Jurkat, Clone E6-1 (cell line): Measurements from ENCODE around the gene ESPNL.
"Not testable (repeated sequence)": the region's sequence is repeated elsewhere in the genome, so short reads cannot be mapped to it uniquely, and the experiment has no call there.

Source experiments
- DNase-seq: peaks from one replicate; pipeline ENCODE4 v3.0.0-alpha.2; 2011; ENCODE audit warnings: low read depth, low spot score
- H3K4me3 ChIP-seq: 2 replicates; pipeline ENCODE4 v1.5.1; 2011; ENCODE audit warnings: mild to moderate bottlenecking, low read length, control low read depth, moderate library complexity

The ESPNL gene

DNA sequence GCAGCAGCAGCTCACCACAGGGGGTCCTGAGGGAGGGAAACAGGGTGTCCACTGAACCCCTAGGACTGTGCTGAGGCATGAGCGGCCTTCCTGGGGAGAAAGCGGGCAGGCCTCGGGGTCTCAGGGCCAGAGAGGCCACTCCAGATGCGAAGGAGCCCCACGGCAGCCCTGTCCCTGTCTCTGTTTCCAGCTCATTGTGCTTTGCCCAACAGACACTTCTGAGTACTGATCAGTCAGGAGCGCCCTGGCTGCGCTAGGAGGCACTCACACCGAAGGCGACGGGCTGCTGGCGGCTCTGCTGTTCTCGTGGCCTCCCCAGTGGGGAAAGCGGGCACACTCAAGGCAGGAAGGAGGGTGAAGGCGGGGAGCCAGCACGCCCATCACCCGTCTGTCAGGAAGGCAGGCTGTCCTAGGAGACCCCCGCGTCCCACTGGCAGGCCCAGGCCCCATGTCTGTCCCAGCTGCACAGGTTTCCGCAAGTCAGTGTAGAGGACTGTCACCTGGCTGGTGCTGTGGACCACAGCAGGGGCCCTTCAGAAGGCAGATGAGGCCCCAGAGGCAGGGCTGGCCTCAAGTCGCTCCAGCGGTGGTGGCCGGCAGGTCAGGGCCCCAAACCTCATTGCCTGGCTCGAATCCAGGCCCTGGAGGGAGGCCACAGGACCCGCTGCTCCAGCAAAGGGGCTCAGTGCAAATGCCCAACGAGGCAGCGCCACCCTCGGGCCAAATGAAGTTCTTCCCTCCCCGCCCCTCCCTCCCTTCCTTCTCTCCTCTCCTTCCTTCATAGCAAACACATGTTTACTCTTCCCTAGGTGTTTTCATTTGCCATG lies 6.8 kb downstream of the ESPNL start:
- no peak overlapping the region for H3K4me3 ChIP-seq
- no peak for DNase-seq

DNA sequence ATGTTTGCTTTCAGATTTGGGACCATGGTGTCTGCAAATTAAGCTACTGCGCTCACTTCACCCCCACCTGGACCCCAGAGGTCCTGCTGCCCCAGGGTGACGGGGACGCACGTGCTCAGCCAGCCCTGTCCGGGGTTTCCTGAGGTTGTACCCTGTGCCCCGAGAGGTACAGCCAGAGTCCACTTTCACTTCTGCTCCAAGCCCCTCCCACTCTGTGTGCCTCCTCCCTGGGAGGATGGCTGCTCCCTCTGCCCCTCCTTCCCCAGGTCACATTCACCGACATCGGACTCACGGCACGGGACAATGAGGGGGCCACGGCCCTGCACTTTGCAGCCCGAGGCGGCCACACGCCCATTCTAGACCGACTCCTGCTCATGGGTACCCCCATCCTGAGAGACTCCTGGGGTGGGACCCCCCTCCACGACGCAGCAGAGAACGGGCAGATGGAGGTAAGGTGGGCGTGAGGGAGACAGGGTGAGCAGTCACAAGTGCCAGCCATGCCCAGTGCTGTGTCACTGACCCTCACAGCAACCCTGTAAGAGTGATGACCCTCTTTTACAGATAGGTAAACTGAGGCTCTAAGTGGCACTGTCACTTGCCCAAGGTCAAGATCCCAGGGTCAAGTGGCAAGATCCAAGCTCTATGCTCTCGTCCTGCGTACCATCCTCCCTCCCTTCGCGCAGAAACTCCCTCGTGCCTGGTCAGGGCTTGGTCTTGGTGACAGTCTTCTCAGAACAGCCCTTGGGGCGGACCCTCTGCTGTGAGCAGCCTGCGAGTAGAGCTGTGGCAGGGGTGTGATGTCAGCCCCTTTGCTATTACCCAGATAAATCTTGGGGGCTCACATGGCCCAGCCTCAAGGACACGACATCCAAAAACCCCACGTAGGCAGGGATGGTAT lies 7.6 kb downstream of the ESPNL start:
- no peak overlapping the region for H3K4me3 ChIP-seq
- DNase-seq: no peak

DNA sequence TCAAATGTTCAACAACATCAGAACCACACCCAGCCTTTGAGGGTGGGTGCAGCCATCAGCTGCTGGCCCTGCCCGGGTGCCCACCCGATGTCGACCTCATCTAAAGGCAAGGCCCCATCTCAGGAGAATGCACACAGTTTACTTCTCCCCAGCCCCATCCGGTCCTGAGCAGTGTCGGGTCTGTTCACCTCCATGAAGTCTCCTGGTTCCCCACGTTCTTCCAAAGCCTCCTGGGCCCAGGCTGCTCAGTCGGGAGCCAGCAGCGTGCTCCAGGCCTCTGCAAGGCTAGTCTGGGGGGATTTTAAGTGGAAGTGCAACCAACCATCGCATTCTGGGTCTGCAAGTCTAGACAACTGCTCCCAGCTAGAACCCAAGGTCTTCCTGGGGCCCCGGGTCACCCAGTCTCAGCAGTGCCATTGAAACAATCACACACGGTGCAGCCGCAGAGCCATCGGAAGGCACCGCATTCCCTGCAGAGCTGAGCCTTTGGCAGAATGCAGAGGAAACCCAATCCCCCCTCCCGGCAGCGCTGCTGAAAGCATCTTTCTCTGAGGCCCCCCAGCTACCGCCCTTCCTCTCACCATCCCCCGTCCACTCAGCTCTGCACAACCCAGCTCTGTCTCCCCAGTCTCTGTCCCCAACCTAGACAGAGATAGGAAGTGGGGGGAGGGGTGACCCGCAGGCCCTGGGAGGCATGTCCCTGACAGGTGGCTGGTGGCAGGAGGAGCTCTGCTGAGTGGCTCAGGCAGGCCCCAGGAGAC lies 8.5 kb downstream of the ESPNL start:
- no peak overlapping the region; the same call in 1 of the 2 replicates for H3K4me3 ChIP-seq
- peak; percentile 77 for DNase-seq

DNA sequence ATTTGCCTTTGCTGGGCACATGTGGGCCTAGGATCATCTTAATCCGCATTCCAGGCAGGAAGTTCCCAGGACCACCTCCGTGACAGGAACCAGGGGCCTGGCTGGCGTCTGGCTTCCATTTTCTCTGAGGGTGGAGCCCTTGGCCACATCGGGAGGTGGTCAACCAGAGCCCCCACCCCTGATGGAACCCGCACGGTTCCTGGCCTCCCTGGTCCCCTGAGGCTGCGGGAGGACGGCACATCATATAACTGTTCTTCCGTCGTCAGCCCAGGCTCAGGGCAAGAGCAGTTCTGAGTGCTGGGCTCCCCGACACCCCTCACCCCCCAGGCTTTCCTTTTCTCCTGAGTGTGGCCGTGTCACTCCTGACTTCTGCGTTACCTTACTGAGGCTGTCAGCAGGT lies 13.5 kb downstream of the ESPNL start:
- no peak overlapping the region for H3K4me3 ChIP-seq
- DNase-seq: no peak

DNA sequence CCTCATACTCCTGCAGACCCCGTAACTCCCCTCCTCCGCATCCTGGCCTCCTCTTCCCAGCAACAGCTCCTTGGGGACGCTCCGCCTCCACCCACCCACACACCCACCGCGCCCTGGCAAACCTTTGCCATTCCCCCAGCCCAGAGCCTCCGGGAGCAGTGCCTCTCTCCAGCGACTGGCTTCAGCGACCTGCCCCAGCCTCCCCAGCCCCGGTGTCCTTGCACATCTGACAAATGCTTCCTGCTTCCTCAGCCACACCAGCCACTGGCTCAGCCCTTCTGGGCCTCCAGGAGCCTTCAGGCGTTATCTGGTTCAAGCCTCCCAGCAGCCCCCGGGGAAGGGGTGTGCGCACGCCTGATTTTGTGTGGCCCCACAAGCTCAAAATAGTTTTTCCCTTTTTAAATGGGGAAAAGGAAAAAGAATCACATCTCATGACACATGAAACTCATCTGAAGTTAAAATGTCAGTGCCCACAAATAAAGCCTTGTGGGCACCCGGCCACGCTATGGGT lies 14.2 kb downstream of the ESPNL start:
- no peak overlapping the region for H3K4me3 ChIP-seq
- DNase-seq: no peak

DNA sequence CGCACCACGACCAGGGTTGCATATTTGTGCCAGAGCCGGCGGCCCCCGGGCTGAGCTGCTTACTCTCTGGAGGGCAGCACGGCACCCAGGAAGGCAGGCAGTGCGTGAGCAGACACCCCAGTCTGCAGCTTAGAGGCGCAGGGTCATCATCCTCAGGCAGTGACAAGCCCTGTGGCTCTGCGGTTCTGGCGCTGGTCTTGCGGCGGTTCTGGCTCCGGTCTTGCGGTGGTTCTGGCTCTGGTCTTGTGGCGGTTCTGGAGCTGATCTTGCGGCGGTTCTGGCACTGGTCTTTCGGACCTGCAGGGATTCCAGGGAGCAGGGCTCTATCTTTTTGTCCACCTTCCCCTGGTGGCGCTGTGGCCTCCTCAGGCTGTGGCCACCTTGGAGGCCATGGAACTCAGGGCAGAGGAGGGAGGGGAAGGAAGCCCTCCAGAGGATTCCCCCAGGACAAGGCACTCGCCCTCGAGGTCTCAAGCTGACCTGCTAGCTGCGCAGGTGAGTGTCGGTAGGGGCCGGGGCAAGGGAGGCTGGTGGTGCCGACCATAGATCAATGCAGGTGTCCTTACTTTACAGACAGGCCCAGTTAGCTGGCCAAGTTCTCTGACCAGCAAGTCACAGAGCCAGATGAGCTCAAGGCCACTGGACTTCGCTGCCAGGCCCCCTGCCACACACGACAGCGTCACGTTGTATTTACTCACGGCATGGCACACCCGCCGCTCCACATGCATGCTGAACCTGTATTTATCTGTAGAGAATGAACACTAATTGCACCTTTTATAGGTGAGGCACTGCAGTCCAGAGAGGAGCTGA lies 14.9 kb downstream of the ESPNL start:
- H3K4me3 ChIP-seq: no peak overlapping the region
- DNase-seq: no peak

DNA sequence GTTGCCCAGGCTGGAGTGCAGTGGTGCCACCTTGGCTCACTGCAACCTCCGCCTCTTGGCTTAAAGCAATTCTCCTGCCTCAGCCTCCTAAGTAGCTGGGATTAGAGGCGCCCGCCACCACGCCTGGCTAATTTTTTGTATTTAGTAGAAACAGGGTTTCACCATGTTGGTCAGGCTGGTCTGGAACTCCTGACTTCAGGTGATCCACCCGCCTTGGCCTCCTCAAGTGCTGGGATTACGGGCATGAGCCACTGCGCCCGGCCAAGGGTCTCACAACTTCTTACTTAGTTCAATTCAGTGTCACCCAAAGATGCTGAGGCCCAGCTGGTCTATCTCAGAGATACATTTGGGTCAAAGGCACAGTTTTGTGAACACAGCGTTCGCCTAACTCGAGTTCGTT lies 15.6 kb downstream of the ESPNL start:
- DNase-seq, H3K4me3 ChIP-seq: not testable (repeated sequence)

DNA sequence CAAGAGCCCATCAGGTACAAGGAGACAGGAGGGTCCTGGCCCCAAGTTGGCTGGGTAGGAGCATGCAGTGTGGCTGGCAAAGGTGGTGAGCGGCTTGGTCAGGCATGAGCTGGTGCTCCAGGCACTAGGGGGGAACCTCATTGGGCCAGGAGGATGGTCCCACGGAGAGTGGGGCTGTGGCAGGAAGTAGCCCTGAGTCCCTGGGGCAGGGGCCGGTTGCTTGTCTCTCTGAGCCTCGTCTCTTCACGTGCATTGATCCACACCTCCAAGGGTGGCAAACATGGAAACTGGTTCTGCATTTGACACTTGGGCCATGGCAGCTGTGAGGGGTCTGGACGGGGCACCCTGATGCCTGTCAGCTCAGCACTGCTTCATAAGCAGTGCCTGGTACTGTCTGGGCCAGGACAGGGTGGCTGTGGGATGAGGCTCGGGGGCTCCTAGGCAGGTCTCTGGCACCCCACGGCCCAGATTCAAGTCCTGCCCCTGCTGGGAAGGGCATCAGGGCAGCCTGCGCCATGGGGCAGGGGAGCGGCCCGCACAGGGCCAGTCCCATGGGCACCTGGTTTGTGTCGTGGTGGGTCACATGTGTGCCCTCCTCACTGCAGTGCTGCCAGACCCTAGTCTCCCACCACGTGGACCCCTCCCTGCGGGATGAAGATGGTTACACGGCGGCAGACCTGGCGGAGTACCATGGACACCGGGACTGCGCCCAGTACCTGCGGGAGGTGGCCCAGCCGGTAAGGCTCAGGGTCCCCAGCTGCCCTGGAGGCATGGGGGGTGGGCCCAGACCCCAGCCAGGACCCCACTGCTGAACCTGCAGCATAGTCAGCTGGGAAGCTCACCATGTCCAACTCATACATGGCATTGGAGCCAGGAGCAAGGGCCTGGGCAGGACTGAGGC lies 16.4 kb downstream of the ESPNL start:
- no peak overlapping the region for H3K4me3 ChIP-seq
- no peak for DNase-seq

DNA sequence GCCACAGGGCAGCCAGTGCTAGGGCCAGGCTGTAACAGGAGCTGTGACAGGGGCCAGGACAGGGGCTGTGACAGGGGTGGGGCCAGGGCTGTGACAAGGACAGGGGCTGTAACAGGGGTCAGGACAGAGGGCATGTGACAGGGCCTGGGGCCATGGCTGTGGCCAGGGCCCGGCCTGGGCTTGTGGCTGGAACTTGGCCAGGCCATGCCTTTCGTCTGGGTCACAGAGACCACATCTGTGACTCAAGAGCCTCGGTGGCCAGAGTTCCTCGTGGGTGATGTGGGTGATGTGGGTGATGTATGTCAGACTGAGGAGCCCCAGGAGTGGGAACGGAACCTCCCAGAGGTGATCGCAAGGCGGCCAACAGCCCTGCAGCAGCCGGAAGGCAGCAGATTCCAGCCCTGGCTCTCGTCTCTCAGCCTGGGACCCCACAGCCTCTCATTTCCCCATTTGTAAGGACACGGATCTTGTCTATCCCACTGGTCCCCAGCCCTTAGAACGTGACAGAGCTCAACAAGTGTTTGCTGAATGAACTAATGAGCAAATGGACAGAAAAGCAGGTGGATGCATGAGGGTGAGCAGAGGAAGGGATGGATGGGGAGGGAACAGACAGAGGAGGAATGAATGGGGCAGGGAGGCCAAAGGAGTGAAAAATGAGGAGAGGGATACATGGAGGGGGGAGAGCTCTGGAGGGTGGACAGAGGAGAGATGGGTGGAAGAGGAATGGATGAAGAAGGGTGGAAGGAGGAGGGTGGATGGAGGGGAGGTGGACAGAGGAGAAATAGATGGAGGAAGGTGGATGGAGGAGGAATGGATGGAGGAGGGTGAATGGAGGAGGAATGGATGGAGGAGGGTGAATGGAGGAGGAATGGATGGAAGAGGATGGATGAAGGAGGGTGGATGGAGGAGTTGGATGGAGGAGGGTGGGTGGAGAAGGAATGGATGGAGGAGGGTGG lies 17.3 kb downstream of the ESPNL start:
- no peak for DNase-seq
- H3K4me3 ChIP-seq: no peak overlapping the region

DNA sequence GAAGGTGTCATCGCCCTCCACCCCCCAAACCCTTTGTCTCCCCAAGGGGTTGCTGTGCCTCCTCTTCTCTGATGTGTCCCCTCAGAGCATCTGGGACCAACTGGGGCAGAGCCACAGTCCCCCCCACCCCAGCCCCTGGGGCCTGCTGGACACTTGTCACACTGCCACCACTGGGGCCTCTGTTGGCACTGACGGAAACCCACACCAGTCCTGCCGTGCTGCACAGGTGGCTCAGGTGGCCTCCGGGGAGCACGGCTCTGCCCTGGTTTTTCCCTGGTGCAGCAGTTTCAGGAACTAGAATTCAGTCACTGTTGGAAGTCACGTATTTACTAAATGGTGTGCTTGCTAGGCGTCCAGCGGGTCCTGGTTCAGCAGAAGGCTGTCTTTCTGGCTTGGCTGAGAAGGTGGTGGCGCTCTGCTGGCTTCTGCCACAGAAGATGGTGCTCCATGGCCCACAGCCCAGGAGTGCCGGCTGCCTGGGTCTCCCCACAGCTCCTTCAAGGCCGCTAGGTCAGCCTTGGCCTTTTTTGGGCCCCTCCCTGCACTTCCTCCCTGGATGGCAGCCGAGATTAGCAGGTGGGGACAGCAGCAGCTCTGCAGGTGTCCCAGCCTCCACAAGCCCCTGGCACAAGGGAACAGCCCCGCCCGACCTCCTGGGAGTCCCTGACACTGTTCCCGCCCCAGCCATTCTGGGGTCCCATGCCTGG lies 19.8 kb downstream of the ESPNL start:
- no peak for DNase-seq
- H3K4me3 ChIP-seq: no peak overlapping the region

DNA sequence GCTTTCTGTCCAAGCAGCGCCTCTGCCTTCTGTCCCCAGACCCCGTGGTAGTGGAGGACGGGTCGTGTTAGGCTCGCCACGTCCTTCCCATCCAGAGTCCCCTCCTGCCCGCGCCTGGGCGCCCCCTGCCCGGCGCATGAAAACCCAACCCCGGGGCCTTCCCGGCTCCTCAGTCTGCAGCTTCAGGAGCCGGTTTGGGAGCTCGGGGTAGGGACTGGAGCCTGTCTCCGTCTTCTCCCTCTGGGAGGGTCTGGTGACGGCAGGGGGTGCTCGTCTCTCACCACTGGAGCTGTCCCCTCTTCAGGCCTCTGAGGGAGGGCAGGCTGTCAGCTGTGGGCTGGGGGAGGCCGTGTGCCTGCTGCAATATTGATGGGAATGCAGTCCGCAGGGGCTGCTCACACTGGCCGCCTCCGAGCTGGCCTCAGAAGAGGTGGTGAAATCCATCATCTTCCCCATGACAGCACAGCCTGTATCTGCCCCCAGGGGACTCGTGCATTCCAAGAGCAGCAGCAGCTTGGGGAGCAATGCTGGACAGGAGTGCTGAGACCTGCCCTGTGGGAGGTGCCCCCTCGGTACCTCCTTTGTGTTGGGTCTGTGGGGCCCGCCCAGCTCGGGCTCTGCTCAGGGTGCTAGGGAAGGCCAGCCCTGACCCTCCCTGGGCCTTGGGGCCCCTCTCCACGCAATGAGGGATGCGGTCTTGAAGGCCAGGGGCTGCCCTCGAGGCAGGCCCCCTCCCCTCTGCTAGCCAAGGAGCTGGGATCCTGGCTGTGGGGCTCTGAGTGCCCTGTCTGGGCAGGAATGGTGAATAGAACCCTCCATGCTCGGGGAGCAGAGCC lies 20.5 kb downstream of the ESPNL start:
- H3K4me3 ChIP-seq: no peak overlapping the region
- DNase-seq: no peak

DNA sequence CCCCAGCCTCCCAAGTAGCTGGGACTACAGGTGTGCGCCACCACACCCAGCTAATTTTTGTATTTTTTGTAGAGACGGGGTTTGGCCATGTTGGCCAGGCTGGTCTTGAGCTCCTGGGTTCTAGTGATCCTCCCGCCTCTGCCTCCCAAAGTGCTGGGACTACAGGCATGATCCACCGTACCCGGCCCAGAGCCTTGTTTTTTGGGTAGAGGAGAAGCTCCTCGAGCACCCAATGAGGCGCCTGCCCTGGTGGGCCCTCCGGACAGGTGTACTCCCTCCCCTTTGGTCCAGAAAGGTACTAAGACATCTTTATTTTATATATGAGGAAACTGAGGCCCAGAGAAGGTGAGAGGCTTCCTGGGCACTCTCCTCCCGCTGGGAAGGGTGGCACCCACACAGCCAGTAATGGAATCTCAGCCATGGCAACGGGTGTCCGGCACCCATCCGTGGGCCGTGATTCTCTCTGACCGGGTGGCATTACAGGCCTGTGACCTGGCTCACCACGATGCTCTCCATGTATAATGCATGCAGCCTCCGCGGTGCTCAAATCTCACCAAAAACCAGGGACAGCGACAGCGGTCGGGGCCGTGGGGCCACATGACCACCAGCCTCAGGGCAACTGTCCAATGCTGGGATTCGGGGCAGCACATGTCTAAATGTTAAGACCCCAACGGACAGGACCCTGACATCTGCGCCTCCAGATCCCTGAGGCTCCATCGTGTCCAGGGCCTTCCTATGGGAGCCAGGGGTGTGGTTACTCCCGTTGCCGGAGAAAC lies 21.6 kb downstream of the ESPNL start:
- no peak overlapping the region for H3K4me3 ChIP-seq
- no peak for DNase-seq

DNA sequence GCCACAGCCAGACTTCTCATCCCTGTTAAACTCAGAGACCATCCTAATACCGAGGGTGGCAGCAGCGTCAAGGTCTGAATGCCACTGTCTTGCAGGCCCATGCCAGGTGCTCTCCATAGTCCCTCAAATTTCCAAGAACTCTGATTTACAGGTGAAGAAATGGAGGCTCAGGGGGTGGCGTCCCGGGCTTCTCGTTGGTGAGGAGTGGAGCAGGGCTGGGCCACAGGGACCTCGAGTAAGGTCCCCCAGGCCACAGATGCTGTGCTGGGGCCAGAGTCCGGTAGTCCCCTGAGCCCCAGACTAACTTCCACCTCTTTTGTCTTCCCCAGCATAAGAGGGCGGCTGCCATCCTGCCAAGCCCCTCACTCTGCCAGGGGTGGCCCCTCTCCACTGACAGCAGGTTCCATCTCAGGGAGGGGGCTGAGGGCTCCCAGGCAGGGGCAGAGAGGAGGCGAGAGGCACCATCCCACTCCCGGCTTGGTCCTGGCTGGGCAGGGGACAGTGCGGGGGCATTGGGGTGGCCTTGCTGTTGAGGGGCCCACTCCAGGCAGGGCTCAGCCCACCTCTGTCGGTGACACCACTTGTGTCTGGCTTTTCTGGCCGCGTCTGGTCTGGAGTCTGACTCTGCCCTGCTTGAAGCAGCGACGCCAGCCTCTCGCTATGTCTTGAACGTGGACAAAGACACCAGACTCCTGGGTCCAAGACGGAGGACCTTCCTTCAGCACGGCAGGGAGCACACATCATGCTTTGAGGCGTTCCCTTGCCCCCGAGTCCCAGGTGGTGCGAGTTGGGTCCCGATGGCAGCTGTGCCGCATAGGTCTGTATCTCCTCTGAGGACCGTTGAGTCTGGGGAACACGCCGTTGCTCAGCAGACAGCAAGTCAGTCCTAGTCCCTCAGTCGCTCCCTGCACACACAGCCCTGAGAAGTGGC lies 22.4 kb downstream of the ESPNL start:
- no peak overlapping the region for H3K4me3 ChIP-seq
- DNase-seq: no peak
